Breast epithelium (tissue), 3 donors: Measurements from ENCODE around the gene PHACTR4.

Experiments used
- POLR2A ChIP-seq: fragments of 450-650 bp; IDR thresholded peaks from one replicate; pipeline ENCODE4 v1.6.1; 2016; ENCODE audit warnings: antibody characterized with exemption, mild to moderate bottlenecking, moderate library complexity
- POLR2AphosphoS5 ChIP-seq, 3 donors: sonication (generic); formaldehyde crosslinking; IDR thresholded peaks; one replicate each; pipeline ENCODE4 v1.6.1; 2017; ENCODE audit warnings: antibody characterized with exemption in 3 of 3
- TF ChIP-seq, protein P1 (sequence below), 3 donors: fragments of 450-650 bp; IDR thresholded peaks; one replicate each; pipeline ENCODE4 v1.5.1; 2016 to 2017; ENCODE audit warnings: antibody characterized with exemption in 3 of 3, mild to moderate bottlenecking in 3 of 3, moderate library complexity in 3 of 3

DNA sequence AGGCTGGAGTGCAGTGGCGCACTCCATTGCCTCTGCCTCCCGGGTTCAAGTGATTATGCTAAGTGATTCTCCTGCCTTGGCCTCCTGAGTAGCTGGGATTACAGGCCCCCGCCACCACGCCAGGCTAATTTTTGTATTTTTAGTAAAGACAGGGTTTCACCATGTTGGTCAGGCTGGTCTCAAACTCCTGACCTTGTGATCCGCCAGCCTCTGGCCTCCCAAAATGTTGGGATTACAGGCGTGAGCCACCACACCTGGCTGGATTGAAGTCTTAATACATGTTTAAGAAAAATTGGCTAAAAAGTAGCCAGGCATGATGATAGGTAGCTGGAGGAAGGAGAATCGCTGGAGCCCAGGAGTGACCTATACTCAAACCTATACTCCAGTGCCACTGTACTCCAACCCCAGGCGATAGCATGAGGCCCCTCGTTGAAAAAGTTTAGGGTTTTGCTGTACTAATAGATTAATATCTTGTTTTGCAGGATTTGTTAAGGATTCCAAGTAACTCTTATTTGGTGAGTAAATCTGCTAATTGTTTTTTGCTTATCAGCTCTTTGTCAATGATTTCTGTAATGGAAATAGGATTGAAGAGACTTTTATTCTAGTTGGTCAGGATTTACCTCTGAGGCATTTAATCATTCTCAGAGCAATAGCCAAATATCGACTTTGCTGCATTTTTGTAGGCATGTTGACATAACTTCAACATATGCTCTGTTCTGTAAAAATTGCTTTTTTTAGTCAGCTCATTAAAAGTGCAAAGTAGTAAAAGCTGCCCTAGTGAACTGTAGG is 138.3 kb downstream of the PHACTR4 start:
- TF ChIP-seq POLR2AphosphoS5 (IDR thresholded peaks at IDR 0.05) (no peak), POLR2A (no peak)
- TF ChIP-seq, protein P1, sequence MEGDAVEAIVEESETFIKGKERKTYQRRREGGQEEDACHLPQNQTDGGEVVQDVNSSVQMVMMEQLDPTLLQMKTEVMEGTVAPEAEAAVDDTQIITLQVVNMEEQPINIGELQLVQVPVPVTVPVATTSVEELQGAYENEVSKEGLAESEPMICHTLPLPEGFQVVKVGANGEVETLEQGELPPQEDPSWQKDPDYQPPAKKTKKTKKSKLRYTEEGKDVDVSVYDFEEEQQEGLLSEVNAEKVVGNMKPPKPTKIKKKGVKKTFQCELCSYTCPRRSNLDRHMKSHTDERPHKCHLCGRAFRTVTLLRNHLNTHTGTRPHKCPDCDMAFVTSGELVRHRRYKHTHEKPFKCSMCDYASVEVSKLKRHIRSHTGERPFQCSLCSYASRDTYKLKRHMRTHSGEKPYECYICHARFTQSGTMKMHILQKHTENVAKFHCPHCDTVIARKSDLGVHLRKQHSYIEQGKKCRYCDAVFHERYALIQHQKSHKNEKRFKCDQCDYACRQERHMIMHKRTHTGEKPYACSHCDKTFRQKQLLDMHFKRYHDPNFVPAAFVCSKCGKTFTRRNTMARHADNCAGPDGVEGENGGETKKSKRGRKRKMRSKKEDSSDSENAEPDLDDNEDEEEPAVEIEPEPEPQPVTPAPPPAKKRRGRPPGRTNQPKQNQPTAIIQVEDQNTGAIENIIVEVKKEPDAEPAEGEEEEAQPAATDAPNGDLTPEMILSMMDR (IDR thresholded peaks at IDR 0.05), result no peak
